HL-60 (cell line): ENCODE measurements around the gene ZKSCAN4.

ENCODE experiments used
- DNase-seq, 2 experiments: peaks; one replicate each; pipeline ENCODE4 v3.0.0-alpha.2; 2010 to 2020; ENCODE audit warnings: low read depth in 1 of 2, low spot score in 1 of 2
- H3K27ac ChIP-seq: fragments of 250-450 bp; sonication (Bioruptor Pico); replicated peaks from 2 replicates; pipeline ENCODE4 v1.5.1; 2020; ENCODE audit warnings: mild to moderate bottlenecking, moderate library complexity
- H3K27me3 ChIP-seq: fragments of 250-450 bp; sonication (Bioruptor Pico); 2 replicates; pipeline ENCODE4 v1.5.1; 2021; ENCODE audit warnings: mild to moderate bottlenecking, moderate library complexity; ENCODE audit not compliant: insufficient read depth, poor library complexity, severe bottlenecking
- H3K4me3 ChIP-seq: replicated peaks from 2 replicates; pipeline ENCODE4 v1.5.1; 2011; ENCODE audit warnings: mild to moderate bottlenecking, control low read depth, low read length; ENCODE audit not compliant: insufficient read depth
- CTCF ChIP-seq: IDR thresholded peaks from one replicate; pipeline ENCODE4 v1.5.1; 2011; ENCODE audit warnings: low read length, control low read depth, inconsistent platforms; ENCODE audit not compliant: insufficient read depth
- GABPA ChIP-seq: IDR thresholded peaks from 2 replicates; pipeline ENCODE4 v1.6.1; 2012; ENCODE audit warnings: low read depth
- POLR2AphosphoS5 ChIP-seq: IDR thresholded peaks from 2 replicates; pipeline ENCODE4 v1.6.1; 2012; ENCODE audit warnings: low read depth
- REST ChIP-seq: IDR thresholded peaks from 2 replicates; pipeline ENCODE4 v1.6.1; 2012; ENCODE audit warnings: low read depth; ENCODE audit not compliant: insufficient replicate concordance
- SPI1 ChIP-seq: IDR thresholded peaks from 2 replicates; pipeline ENCODE4 v1.6.1; 2012; ENCODE audit warnings: low read depth, mild to moderate bottlenecking, borderline replicate concordance

ZKSCAN4 gene

DNA sequence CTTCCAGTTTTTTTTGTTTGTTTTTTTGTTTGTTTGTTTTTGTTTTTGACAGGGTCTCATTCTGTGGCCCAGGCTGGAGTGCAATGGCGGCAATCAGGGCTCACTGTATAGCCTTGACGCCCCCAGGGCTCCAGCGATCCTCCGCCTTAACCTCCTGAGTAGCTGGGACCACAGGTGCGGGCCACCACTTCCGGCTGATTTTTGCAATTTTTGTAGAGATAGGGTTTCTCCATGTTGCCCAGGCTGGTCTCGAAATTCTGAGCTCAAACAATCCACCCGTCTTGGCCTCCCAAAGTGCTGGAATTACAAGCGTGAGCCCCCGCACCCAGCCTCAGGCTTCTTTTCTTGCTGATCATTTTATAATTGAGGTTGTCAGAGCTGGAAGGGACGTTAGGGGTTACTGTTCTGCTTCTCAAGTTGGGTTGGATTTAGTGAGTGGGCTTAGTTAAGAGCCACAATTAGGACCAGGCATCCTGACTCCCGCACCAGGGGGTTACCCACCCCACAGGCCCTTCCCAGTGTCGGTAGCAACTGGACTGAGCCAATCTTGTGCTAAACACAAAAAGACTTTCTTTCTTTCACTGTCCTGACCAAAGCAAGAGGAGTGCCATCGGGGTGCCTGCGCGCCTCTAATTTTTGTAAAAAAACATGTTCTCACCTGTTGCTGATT, 40.1 kb downstream of the ZKSCAN4 start:
- H3K4me3 ChIP-seq: peak overlapping the region; percentile 47
- DNase-seq: no peak
- peak overlapping the region; percentile 30; the same call in 1 of the 2 replicates for H3K27ac ChIP-seq

GRCh38 chr6:28209753-28210535, 42.1 kb downstream of the ZKSCAN4 start:
- Histone ChIP-seq H3K27ac (no peak overlapping the region), H3K27me3 (no peaks in the 10 kb centered on the region)

More for the DNA sequence above, 40.1 kb downstream of the ZKSCAN4 start:
- H3K27me3 ChIP-seq: no peaks in the 10 kb centered on the region
- TF ChIP-seq REST (no peak), CTCF (no peak), SPI1 (no peak), POLR2AphosphoS5 (no peak), GABPA (no peak)

DNA sequence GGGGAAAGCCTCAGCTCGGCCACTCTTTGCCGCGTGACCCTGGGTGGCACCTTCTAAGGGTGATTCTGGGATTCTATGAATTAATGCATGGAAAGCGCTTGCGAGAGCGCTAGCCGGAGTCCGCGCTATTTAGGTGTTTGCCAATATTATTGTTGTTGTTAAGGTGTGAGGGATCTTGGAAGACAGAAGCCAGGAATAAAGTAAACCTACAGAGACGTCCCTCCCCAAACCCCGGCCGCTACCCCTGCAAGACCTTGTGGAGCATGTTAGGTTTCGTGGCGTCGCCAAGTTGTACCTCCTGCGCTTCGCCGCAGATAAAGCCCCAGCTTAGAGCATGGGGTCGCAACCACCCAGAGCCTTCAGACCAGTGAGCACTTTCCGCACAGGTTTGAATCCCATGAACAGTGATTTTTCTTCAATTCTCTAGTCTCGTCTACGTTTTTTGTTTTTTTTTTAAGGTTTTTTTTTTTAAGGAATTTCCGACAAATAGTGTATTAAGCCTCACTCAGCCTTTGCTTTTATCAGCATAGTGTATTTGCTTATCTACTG, 43.9 kb downstream of the ZKSCAN4 start:
- Histone ChIP-seq H3K27me3 (no peaks in the 10 kb centered on the region), H3K27ac (no peak overlapping the region), H3K4me3 (no peak overlapping the region)
- DNase-seq: no peak
- TF ChIP-seq GABPA: no peak
- no peak for TF ChIP-seq SPI1
- TF ChIP-seq CTCF: no peak
- no peak for TF ChIP-seq POLR2AphosphoS5
- no peak for TF ChIP-seq REST

More at GRCh38 chr6:28209753-28210535, 42.1 kb downstream of the ZKSCAN4 start:
- DNase-seq: no peak
- TF ChIP-seq SPI1 (peak; percentile 65), REST (no peak)
- no peak overlapping the region for H3K4me3 ChIP-seq
